ENCODE data around the gene TAS2R46. TPM values are rescaled to one million over a fixed set of nuclear protein-coding genes. Genes with fewer than 3 reads are reported as not detected.
"Not testable (repeated sequence)": the region's sequence is repeated elsewhere in the genome, so short reads cannot be mapped to it uniquely, and the experiment has no call there.

Gene TAS2R46
- total and polyA plus RNA-seq, 2 donors (not counting 3 experiments of a cell fraction or from before 2014, with no cell fraction given), result 0.14 to 1.4 TPM

GRCh38 chr12:11039171-11039570 lies 22.9 kb downstream of the TAS2R46 start:
- Histone ChIP-seq H3K36me3 (ENCODE audit: control insufficient read depth in 2 of 2, extremely low read depth in 1 of 2, insufficient read depth in 2 of 2, low read length in 2 of 2) (no peaks in the 10 kb centered on the region), H3K9me3 (replicated peaks; ENCODE audit: control insufficient read depth, insufficient read depth, low read length) (no peaks in the 10 kb centered on the region), H4K20me1 (replicated peaks; ENCODE audit: control insufficient read depth, extremely low read depth, insufficient read depth, low read length) (no peaks in the 10 kb centered on the region), H2AFZ (ENCODE audit: low read depth, low read length) (no peak overlapping the region), H3K9ac (replicated peaks; ENCODE audit: extremely low read depth, insufficient read depth, low read length) (no peak overlapping the region), H3K4me1 (ENCODE audit: control insufficient read depth, extremely low read depth, insufficient read depth, low read length) (no peaks in the 10 kb centered on the region), H3K4me2 (ENCODE audit: insufficient read depth, low read length) (no peak overlapping the region), H3K79me2 (ENCODE audit: control insufficient read depth, insufficient read depth, low read length) (no peaks in the 10 kb centered on the region), H3K9me1 (replicated peaks; ENCODE audit: control insufficient read depth, extremely low read depth, insufficient read depth, low read length) (no peaks in the 10 kb centered on the region), H3K27me3 (ENCODE audit: control insufficient read depth in 2 of 2, insufficient read depth in 2 of 2, low read length in 2 of 2) (no peaks in the 10 kb centered on the region), H3K27ac (ENCODE audit: insufficient read depth, low read depth, low read length) (no peak overlapping the region), H3K4me3 (replicated peaks in 1 of 3; ENCODE audit: insufficient read depth in 1 of 3, low read depth in 1 of 3, low read length in 3 of 3) (no peak overlapping the region)
- no peak for DNase-seq (ENCODE audit: low read depth, low spot score)
- dilution Hi-C loops (cut with MboI; ENCODE audit: extremely low pct_ligation_motif_present, low sequenced_read_pairs), result no loop called here
- CTCF ChIA-PET, result interaction anchor here (0.9 kb wide), 1 partner anchor 14 kb away, joined by 3 read pairs; no protein-coding TSS in a partner anchor
- no peak for TF ChIP-seq POLR2A (IDR thresholded peaks at IDR 0.05; ENCODE audit: low read depth, low read length)
- no peak for TF ChIP-seq POLR2AphosphoS5 (IDR thresholded peaks at IDR 0.05; ENCODE audit: insufficient read depth, low read depth, low read length)
- no peak for TF ChIP-seq MYC (IDR thresholded peaks at IDR 0.05; ENCODE audit: low read depth, low read length)
- TF ChIP-seq JUN (IDR thresholded peaks at IDR 0.05; ENCODE audit: borderline replicate concordance, insufficient read depth, insufficient read length, low read depth), result no peak
- TF ChIP-seq FOS (IDR thresholded peaks at IDR 0.05; ENCODE audit: borderline replicate concordance, insufficient read depth, low read length), result no peak
- intact Hi-C loops (cut with micrococcal nuclease), result loop anchor here (1.0 to 5.0 kb wide), 3 partner anchors 26 to 58 kb away; no protein-coding TSS in a partner anchor
- BruUV-seq (replicated peaks), result no TSS peak
- POLR2A ChIA-PET, result no interaction called here
- FAIRE-seq, result no peak

GRCh38 chr12:11033959-11034358 lies 28.1 kb downstream of the TAS2R46 start:
- H3K9me1 ChIP-seq (replicated peaks; ENCODE audit: control insufficient read depth, extremely low read depth, insufficient read depth, low read length); H3K9me3 ChIP-seq (replicated peaks; ENCODE audit: control insufficient read depth, insufficient read depth, low read length); H2AFZ ChIP-seq (ENCODE audit: low read depth, low read length); POLR2A ChIA-PET; H3K36me3 ChIP-seq (ENCODE audit: control insufficient read depth in 2 of 2, extremely low read depth in 1 of 2, insufficient read depth in 2 of 2, low read length in 2 of 2); FAIRE-seq; H3K27me3 ChIP-seq (ENCODE audit: control insufficient read depth in 2 of 2, insufficient read depth in 2 of 2, low read length in 2 of 2); DNase-seq (ENCODE audit: low read depth, low spot score); H3K27ac ChIP-seq (ENCODE audit: insufficient read depth, low read depth, low read length); CTCF ChIA-PET; H3K4me1 ChIP-seq (ENCODE audit: control insufficient read depth, extremely low read depth, insufficient read depth, low read length); BruUV-seq (replicated peaks); H3K79me2 ChIP-seq (ENCODE audit: control insufficient read depth, insufficient read depth, low read length); H3K9ac ChIP-seq (replicated peaks; ENCODE audit: extremely low read depth, insufficient read depth, low read length); H4K20me1 ChIP-seq (replicated peaks; ENCODE audit: control insufficient read depth, extremely low read depth, insufficient read depth, low read length); intact Hi-C loops (cut with micrococcal nuclease); H3K4me3 ChIP-seq (replicated peaks in 1 of 3; ENCODE audit: insufficient read depth in 1 of 3, low read depth in 1 of 3, low read length in 3 of 3); H3K4me2 ChIP-seq (ENCODE audit: insufficient read depth, low read length); dilution Hi-C loops (cut with MboI; ENCODE audit: extremely low pct_ligation_motif_present, low sequenced_read_pairs): not testable (repeated sequence)
